WTC11 (cell line): Measurements from ENCODE around the gene WTAP. TPM values are rescaled to one million over a fixed set of nuclear protein-coding genes. Genes with fewer than 3 reads are reported as not detected.

Experiments
- ARID4B ChIP-seq: sonication (generic); formaldehyde crosslinking; IDR thresholded peaks from 2 replicates; pipeline ENCODE4 v1.8.0; 2023; ENCODE audit warnings: missing genetic modification reagents, mild to moderate bottlenecking, borderline replicate concordance
- CREB1 ChIP-seq: sonication (generic); formaldehyde crosslinking; IDR thresholded peaks from 2 replicates; pipeline ENCODE4 v1.8.0; 2023; ENCODE audit warnings: mild to moderate bottlenecking, missing genetic modification reagents
- CREM ChIP-seq: sonication (generic); formaldehyde crosslinking; IDR thresholded peaks from 2 replicates; pipeline ENCODE4 v1.8.1; 2022; ENCODE audit warnings: mild to moderate bottlenecking, missing genetic modification reagents, moderate library complexity
- EMX1 ChIP-seq: fragments of 250-450 bp; sonication (Bioruptor Pico); IDR thresholded peaks from 2 replicates; pipeline ENCODE4 v1.8.0; 2021; ENCODE audit warnings: mild to moderate bottlenecking
- FOXP1 ChIP-seq: sonication (generic); formaldehyde crosslinking; IDR thresholded peaks from 2 replicates; pipeline ENCODE4 v1.8.0; 2022; ENCODE audit warnings: missing genetic modification reagents, mild to moderate bottlenecking, moderate library complexity, borderline replicate concordance
- HMGXB4 ChIP-seq: sonication (generic); formaldehyde crosslinking; IDR thresholded peaks from 2 replicates; pipeline ENCODE4 v1.8.1; 2023; ENCODE audit warnings: mild to moderate bottlenecking, moderate library complexity, missing genetic modification reagents
- IRF2 ChIP-seq: sonication (generic); formaldehyde crosslinking; IDR thresholded peaks from 2 replicates; pipeline ENCODE4 v1.8.0; 2022; ENCODE audit warnings: low read depth, missing genetic modification reagents, borderline replicate concordance
- NR3C1 ChIP-seq: sonication (generic); formaldehyde crosslinking; conservative IDR thresholded peaks from 2 replicates; pipeline ENCODE4 v1.8.1; 2023; ENCODE audit warnings: low read depth, mild to moderate bottlenecking, missing genetic modification reagents
- PRDM15 ChIP-seq: sonication (generic); formaldehyde crosslinking; IDR thresholded peaks from 2 replicates; pipeline ENCODE4 v1.8.0; 2022; ENCODE audit warnings: missing genetic modification reagents
- PREB ChIP-seq: sonication (generic); formaldehyde crosslinking; IDR thresholded peaks from 2 replicates; pipeline ENCODE4 v1.8.1; 2022; ENCODE audit warnings: mild to moderate bottlenecking, missing genetic modification reagents, moderate library complexity, borderline replicate concordance
- PRRX2 ChIP-seq: fragments of 250-450 bp; sonication (Bioruptor Pico); IDR thresholded peaks from 2 replicates; pipeline ENCODE4 v1.8.0; 2021; ENCODE audit warnings: mild to moderate bottlenecking
- SMAD4 ChIP-seq: sonication (generic); formaldehyde crosslinking; IDR thresholded peaks from 2 replicates; pipeline ENCODE4 v1.8.0; 2022; ENCODE audit warnings: mild to moderate bottlenecking, missing genetic modification reagents
- TEAD4 ChIP-seq: sonication (generic); formaldehyde crosslinking; IDR thresholded peaks from 2 replicates; pipeline ENCODE4 v1.8.0; 2022; ENCODE audit warnings: mild to moderate bottlenecking, missing genetic modification reagents
- USF1 ChIP-seq: sonication (generic); formaldehyde crosslinking; IDR thresholded peaks from 2 replicates; pipeline ENCODE4 v1.8.0; 2022; ENCODE audit warnings: mild to moderate bottlenecking, missing genetic modification reagents
- ZBTB21 ChIP-seq: sonication (generic); formaldehyde crosslinking; IDR thresholded peaks from 2 replicates; pipeline ENCODE4 v1.8.1; 2023; ENCODE audit warnings: mild to moderate bottlenecking, missing genetic modification reagents, borderline replicate concordance
- ZNF219 ChIP-seq: sonication (generic); formaldehyde crosslinking; IDR thresholded peaks from 2 replicates; pipeline ENCODE4 v1.8.0; 2023; ENCODE audit warnings: missing genetic modification reagents, mild to moderate bottlenecking, borderline replicate concordance
- ZNF281 ChIP-seq: sonication (generic); formaldehyde crosslinking; IDR thresholded peaks from 2 replicates; pipeline ENCODE4 v1.8.0; 2023; ENCODE audit warnings: mild to moderate bottlenecking, missing genetic modification reagents
- total RNA-seq: library from RNA; stranded (reverse); gene quantifications from 3 replicates; pipeline ENCODE4 v1.2.3, GENCODE V29; 2021
- TF ChIP-seq, protein P1 (sequence below): sonication (generic); formaldehyde crosslinking; IDR thresholded peaks from 2 replicates; pipeline ENCODE4 v1.8.0; 2023; ENCODE audit warnings: missing genetic modification reagents
- TF ChIP-seq, protein P2 (sequence below): sonication (generic); formaldehyde crosslinking; IDR thresholded peaks from 2 replicates; pipeline ENCODE4 v1.8.1; 2022; ENCODE audit warnings: missing genetic modification reagents, borderline replicate concordance

The WTAP gene
- total RNA-seq, 1 experiment from 2014 or later: 88.8 TPM

GRCh38 chr6:159789377-159790148 is 62.3 kb downstream of the WTAP start, which contains the start of gene TCP1 (continued):
- no peak for TF ChIP-seq CREB1 (CRISPR knock-in tag)
- TF ChIP-seq CREM (CRISPR knock-in tag): no peak; the same call in 1 of the 2 replicates
- TF ChIP-seq HMGXB4 (CRISPR knock-in tag): peak; percentile 69
- TF ChIP-seq PREB (CRISPR knock-in tag): no peak
- TF ChIP-seq EMX1 (CRISPR knock-in tag): no peak
- TF ChIP-seq NR3C1 (CRISPR knock-in tag): no peak
- TF ChIP-seq PRRX2: no peak
- TF ChIP-seq TEAD4: peak; percentile 60; the same call in 1 of the 2 replicates
- peak; percentile 45; the same call in 1 of the 2 replicates for TF ChIP-seq SMAD4 (CRISPR knock-in tag)
- TF ChIP-seq FOXP1 (CRISPR knock-in tag): peak; percentile 61; the same call in 1 of the 2 replicates
- peak; percentile 71; the same call in 1 of the 2 replicates for TF ChIP-seq PRDM15 (CRISPR knock-in tag)
- TF ChIP-seq ZNF219: 0 out of 2 replicates have a peak, but pooled peaks have one; percentile 85
- no peak; the same call in 1 of the 2 replicates for TF ChIP-seq USF1 (CRISPR knock-in tag)
- no peak for TF ChIP-seq ZNF281 (CRISPR knock-in tag)
- TF ChIP-seq, protein P1, sequence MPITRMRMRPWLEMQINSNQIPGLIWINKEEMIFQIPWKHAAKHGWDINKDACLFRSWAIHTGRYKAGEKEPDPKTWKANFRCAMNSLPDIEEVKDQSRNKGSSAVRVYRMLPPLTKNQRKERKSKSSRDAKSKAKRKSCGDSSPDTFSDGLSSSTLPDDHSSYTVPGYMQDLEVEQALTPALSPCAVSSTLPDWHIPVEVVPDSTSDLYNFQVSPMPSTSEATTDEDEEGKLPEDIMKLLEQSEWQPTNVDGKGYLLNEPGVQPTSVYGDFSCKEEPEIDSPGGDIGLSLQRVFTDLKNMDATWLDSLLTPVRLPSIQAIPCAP (CRISPR knock-in tag): no peak
- TF ChIP-seq, protein P2, sequence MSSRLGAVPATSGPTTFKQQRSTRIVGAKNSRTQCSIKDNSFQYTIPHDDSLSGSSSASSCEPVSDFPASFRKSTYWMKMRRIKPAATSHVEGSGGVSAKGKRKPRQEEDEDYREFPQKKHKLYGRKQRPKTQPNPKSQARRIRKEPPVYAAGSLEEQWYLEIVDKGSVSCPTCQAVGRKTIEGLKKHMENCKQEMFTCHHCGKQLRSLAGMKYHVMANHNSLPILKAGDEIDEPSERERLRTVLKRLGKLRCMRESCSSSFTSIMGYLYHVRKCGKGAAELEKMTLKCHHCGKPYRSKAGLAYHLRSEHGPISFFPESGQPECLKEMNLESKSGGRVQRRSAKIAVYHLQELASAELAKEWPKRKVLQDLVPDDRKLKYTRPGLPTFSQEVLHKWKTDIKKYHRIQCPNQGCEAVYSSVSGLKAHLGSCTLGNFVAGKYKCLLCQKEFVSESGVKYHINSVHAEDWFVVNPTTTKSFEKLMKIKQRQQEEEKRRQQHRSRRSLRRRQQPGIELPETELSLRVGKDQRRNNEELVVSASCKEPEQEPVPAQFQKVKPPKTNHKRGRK (CRISPR knock-in tag): no peak
- TF ChIP-seq IRF2 (CRISPR knock-in tag): no peak
- TF ChIP-seq ZBTB21 (CRISPR knock-in tag): no peak
- TF ChIP-seq ARID4B (CRISPR knock-in tag): peak; percentile 92
